Osteoblast (primary cell): ENCODE data around the gene ZNF524. TPM values are rescaled to one million over a fixed set of nuclear protein-coding genes. Genes with fewer than 3 reads are reported as not detected.
"Not testable (repeated sequence)": the region's sequence is repeated elsewhere in the genome, so short reads cannot be mapped to it uniquely, and the experiment has no call there.

Experiments
- DNase-seq: peaks from one replicate; pipeline ENCODE4 v3.0.0; 2011; ENCODE audit warnings: low spot score, mixed read lengths; ENCODE audit not compliant: insufficient read length; ENCODE audit errors: missing footprints
- H2AFZ ChIP-seq: 2 replicates; pipeline ENCODE4 v1.6.0; 2011; ENCODE audit warnings: mild to moderate bottlenecking, low read length
- H3K27ac ChIP-seq: 2 replicates; pipeline ENCODE4 v1.5.1; 2011; ENCODE audit warnings: mild to moderate bottlenecking, low read depth, low read length, moderate library complexity
- H3K27me3 ChIP-seq: 2 replicates; pipeline ENCODE4 v1.6.0; 2012; ENCODE audit warnings: mild to moderate bottlenecking, control low read depth, inconsistent platforms, low read length, moderate library complexity; ENCODE audit not compliant: insufficient read depth
- H3K36me3 ChIP-seq: 2 replicates; pipeline ENCODE4 v1.5.1; 2011; ENCODE audit warnings: mild to moderate bottlenecking, low read length, control low read depth, moderate library complexity; ENCODE audit not compliant: insufficient read depth
- H3K4me1 ChIP-seq: 2 replicates; pipeline ENCODE4 v1.5.1; 2011; ENCODE audit warnings: mild to moderate bottlenecking, low read length, control low read depth, moderate library complexity; ENCODE audit not compliant: insufficient read depth
- H3K4me2 ChIP-seq: 2 replicates; pipeline ENCODE4 v1.6.0; 2011; ENCODE audit warnings: mild to moderate bottlenecking, low read length; ENCODE audit not compliant: insufficient read depth
- H3K4me3 ChIP-seq: fragments of 200-600 bp; sonication (generic); 3 replicates; pipeline ENCODE4 v1.5.1; 2012; ENCODE audit warnings: mild to moderate bottlenecking, low read length, inconsistent platforms; ENCODE audit not compliant: insufficient read depth
- H3K79me2 ChIP-seq: 2 replicates; pipeline ENCODE4 v1.6.0; 2012; ENCODE audit warnings: mild to moderate bottlenecking, low read length, control low read depth, inconsistent platforms; ENCODE audit not compliant: insufficient read depth
- H3K9me3 ChIP-seq: 2 replicates; pipeline ENCODE4 v1.5.1; 2011; ENCODE audit warnings: low read depth, low read length, control low read depth
- H4K20me1 ChIP-seq: 2 replicates; pipeline ENCODE4 v1.6.0; 2012; ENCODE audit warnings: mild to moderate bottlenecking, low read length, control low read depth; ENCODE audit not compliant: insufficient read depth
- CTCF ChIP-seq: IDR thresholded peaks from 2 replicates; pipeline ENCODE4 v1.5.1; 2011; ENCODE audit warnings: mild to moderate bottlenecking, low read depth, low read length, moderate library complexity; ENCODE audit errors: extremely low read depth
- total RNA-seq: library from RNA; depleted of rRNA; stranded (reverse); fragments of >200 nt; gene quantifications from 2 replicates; pipeline ENCODE4 v1.2.3, GENCODE V29; 2012

ZNF524 gene
- total RNA-seq, 1 donor = 11.2 TPM

DNA sequence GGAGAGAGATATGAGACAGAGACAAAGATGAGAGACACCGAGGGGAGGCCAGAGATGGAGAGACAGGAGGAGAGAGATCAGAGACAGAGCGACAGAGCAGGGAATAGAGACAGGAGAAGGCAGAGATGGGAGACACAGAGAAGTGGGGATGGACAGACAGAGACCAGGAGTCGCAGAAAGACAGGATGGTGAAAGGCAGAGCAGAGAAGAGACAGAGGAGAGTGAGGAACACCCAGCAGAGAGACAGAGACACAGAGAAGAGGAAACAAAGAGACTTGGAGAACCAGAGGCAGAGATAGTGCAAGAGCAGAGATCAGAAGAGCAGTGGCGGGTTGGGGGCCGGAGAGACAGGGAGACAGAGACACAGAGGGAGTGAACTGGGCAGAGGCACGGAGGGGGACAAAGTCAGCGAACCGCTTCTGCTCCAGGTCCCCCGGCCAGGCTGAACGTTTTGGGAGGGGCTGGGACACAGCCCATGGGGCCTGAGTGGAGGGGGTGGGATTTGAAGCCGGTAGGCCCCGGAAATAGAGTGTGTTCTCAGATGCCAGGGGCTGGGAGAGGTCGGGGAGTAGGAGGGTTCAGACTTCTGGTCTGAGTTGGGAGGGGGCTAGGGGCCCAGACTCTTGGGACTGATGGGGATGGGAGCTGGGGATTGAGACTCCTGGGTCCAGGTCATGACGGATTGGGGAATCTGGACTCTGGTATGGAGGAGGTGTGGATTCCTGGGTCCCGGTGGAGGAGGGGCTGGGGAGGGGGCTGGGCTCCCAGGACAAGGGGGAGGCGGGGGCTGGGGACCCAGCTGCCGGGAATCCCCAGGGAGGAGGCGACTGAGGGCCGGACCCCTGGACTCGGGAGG is 20.1 kb upstream of the ZNF524 start:
- peaks cover 11% of the 10 kb centered on the region for H3K4me1 ChIP-seq
- peak overlapping the region; percentile 93 for H3K4me3 ChIP-seq
- H3K36me3 ChIP-seq = peaks cover 10% of the 10 kb centered on the region
- peak; percentile 97 for DNase-seq
- H3K27me3 ChIP-seq = no peaks in the 10 kb centered on the region
- H2AFZ ChIP-seq = peak overlapping the region; percentile 71
- no peak for TF ChIP-seq CTCF
- peak overlapping the region; percentile 90 for H3K4me2 ChIP-seq
- H3K9me3 ChIP-seq = no peaks in the 10 kb centered on the region
- no peaks in the 10 kb centered on the region for H4K20me1 ChIP-seq
- H3K79me2 ChIP-seq = peaks cover 23% of the 10 kb centered on the region
- H3K27ac ChIP-seq = peak overlapping the region; percentile 70

DNA sequence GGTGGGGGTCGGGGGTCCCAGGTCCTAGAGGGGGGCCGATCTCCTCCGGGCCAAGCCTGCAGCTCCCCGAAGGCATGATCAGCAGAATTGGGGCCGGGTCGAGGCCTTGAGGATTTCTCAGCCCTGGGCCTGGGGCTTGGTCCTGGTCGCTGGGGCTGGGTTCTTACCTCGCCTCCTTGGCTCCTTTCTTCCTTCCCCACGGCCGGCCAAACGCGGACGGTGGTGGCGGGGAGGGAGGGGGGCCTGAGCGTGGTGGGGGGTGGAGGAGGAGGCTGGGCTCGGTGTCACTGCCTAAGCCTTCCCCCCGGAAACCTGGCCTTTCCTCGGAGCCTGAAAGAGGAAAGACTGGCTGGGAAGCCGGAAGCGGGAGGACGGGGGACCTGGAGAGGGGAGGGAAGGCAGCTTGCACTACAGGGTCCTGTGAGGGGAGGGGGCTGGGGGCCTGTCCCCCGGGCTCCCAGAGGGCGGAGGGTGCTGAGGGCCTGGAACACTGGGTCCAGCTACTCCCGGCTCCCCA is 19.4 kb upstream of the ZNF524 start, which contains the start of gene ZNF579:
Gene ZNF579 (minus strand): TSS at position 221 of the 517 bp plus-strand sequence. CDS start 1,209 bp downstream, outside the sequence.
- peak within 1 kb of the TSS; percentile 70 for H3K27ac ChIP-seq
- peak within 1 kb of the TSS; percentile 92 for H2AFZ ChIP-seq
- peaks cover 23% of the 10 kb centered on the region for H3K79me2 ChIP-seq
- no peaks in the 10 kb centered on the region for H4K20me1 ChIP-seq
- no peaks in the 10 kb centered on the region for H3K27me3 ChIP-seq
- H3K4me2 ChIP-seq = peak within 1 kb of the TSS; percentile 90
- peak; percentile 99 for DNase-seq
- H3K4me1 ChIP-seq = peaks cover 11% of the 10 kb centered on the region
- no peak for TF ChIP-seq CTCF
- H3K9me3 ChIP-seq = no peaks in the 10 kb centered on the region
- H3K4me3 ChIP-seq = peak within 1 kb of the TSS; percentile 93
- H3K36me3 ChIP-seq = peaks cover 10% of the 10 kb centered on the region

- H3K9me3 ChIP-seq = no peaks in the 10 kb centered on the region
- TF ChIP-seq CTCF = no peak
- DNase-seq = peak; percentile 62
- peaks cover 23% of the 10 kb centered on the region for H3K79me2 ChIP-seq
- no peaks in the 10 kb centered on the region for H4K20me1 ChIP-seq
- H3K4me3 ChIP-seq = peak overlapping the region; percentile 93
- H3K4me2 ChIP-seq = peak overlapping the region; percentile 90
- no peaks in the 10 kb centered on the region for H3K27me3 ChIP-seq
- peaks cover 16% of the 10 kb centered on the region for H3K4me1 ChIP-seq
- H3K27ac ChIP-seq = peak overlapping the region; percentile 61
- H2AFZ ChIP-seq = peak overlapping the region; percentile 92
- H3K36me3 ChIP-seq = peaks cover 10% of the 10 kb centered on the region
These were observed 18.8 kb upstream of the ZNF524 start for GRCh38 chr19:55581145-55581822.

- H3K79me2 ChIP-seq = peaks cover 23% of the 10 kb centered on the region
- peaks cover 8% of the 10 kb centered on the region for H3K36me3 ChIP-seq
- no peak overlapping the region for H2AFZ ChIP-seq
- H3K9me3 ChIP-seq = no peaks in the 10 kb centered on the region
- no peak for TF ChIP-seq CTCF
- peak overlapping the region; percentile 90 for H3K4me2 ChIP-seq
- H3K27me3 ChIP-seq = no peaks in the 10 kb centered on the region
- no peak overlapping the region for H3K27ac ChIP-seq
- no peak overlapping the region for H3K4me3 ChIP-seq
- peaks cover 19% of the 10 kb centered on the region for H3K4me1 ChIP-seq
- H4K20me1 ChIP-seq = no peaks in the 10 kb centered on the region
- peak; percentile 58 for DNase-seq
These were observed 18.3 kb upstream of the ZNF524 start for GRCh38 chr19:55581823-55582223.

GRCh38 chr19:55582284-55582683 is 17.8 kb upstream of the ZNF524 start:
- not testable (repeated sequence) for H3K36me3 ChIP-seq, H3K27me3 ChIP-seq, H3K9me3 ChIP-seq, H4K20me1 ChIP-seq, H2AFZ ChIP-seq, H3K27ac ChIP-seq, DNase-seq, H3K4me3 ChIP-seq
- H3K79me2 ChIP-seq = peaks cover 23% of the 10 kb centered on the region
- peaks cover 23% of the 10 kb centered on the region for H3K4me1 ChIP-seq
- peak overlapping the region; percentile 27 for H3K4me2 ChIP-seq
